Measurements from ENCODE around the gene SYT1.

DNA sequence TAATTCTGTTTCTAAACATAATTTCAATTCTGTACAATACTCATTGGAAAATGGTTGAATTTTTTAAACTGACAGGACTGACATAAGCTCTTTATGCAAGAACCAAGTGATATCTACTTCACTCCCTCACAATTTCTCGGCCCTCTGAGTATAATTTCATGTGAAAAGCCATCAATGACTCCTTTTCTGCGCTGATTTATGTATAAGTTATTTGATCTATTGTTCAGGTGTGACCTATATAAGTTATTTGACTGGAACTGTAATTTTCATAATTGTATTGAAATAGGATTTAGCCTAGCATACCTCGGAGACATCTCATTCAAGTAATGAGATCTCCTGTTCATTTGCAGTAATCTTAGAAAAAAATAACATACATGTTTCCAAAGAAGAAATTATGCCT lies 184.4 kb downstream of the SYT1 start:
- TF ChIP-seq, protein P1, sequence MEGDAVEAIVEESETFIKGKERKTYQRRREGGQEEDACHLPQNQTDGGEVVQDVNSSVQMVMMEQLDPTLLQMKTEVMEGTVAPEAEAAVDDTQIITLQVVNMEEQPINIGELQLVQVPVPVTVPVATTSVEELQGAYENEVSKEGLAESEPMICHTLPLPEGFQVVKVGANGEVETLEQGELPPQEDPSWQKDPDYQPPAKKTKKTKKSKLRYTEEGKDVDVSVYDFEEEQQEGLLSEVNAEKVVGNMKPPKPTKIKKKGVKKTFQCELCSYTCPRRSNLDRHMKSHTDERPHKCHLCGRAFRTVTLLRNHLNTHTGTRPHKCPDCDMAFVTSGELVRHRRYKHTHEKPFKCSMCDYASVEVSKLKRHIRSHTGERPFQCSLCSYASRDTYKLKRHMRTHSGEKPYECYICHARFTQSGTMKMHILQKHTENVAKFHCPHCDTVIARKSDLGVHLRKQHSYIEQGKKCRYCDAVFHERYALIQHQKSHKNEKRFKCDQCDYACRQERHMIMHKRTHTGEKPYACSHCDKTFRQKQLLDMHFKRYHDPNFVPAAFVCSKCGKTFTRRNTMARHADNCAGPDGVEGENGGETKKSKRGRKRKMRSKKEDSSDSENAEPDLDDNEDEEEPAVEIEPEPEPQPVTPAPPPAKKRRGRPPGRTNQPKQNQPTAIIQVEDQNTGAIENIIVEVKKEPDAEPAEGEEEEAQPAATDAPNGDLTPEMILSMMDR (IDR thresholded peaks at IDR 0.05), result no peak
- no peak for TF ChIP-seq POLR2A (IDR thresholded peaks at IDR 0.05)

Data from Peyer's patch (tissue), 4 donors.